ENCODE measurements around the gene ZFP37.
"Not testable (repeated sequence)": the region's sequence is repeated elsewhere in the genome, so short reads cannot be mapped to it uniquely, and the experiment has no call there.

The ZFP37 gene

GRCh38 chr9:113056191-113057106 lies at the start of gene ZFP37:
Gene ZFP37, minus strand, starts transcription at chr9:113056724. Its CDS starts 36 bp downstream, at chr9:113056688.
- peak; percentile 98 for DNase-seq (ENCODE audit: low read depth, low spot score)

- not testable (repeated sequence) for DNase-seq (ENCODE audit: low read depth, low spot score)
Observed at GRCh38 chr9:113105345-113105744, 48.8 kb upstream of the ZFP37 start.

GRCh38 chr9:113095561-113095960 lies 39.0 kb upstream of the ZFP37 start:
- DNase-seq (ENCODE audit: low read depth, low spot score) = no peak

DNA sequence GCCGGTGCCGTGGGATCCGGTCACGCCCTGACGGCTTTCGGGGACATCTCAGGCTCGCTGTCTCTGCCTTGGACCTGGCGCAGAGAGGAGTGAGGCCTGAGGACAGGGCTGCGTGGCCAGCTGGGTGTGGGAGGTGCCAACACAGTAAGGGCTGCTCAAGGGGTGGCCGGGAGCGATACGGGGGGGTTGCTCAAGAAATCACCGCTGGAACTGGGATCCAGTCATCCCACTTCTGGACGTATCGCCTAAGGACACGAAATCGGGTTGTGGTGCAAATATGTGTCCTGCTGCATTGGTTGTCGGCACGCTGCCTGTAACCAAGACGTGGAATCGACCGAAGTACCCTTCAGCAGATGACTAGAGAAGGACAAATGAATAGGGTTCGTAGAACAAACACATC lies 33.4 kb upstream of the ZFP37 start:
- not testable (repeated sequence) for DNase-seq (ENCODE audit: low read depth, low spot score)

DNA sequence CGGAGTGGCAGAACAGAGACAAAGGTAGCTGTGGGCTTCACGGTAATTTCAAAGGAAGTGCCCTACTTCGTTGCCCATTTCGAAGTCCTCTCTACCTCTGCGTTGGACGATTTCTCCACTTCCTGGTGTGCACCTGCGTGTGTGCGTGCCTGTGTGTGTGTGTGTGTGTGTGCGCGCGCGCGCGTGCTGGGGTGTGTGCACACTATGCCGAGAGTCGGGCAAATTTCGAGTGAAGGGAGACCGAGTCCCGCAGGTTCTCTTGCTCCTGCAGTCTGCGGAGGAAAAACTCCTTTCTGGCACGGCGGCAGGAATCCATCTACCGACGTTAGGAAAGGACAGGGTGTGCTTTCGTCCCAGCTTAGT lies 32.6 kb upstream of the ZFP37 start:
- not testable (repeated sequence) for DNase-seq (ENCODE audit: low read depth, low spot score)

- DNase-seq (ENCODE audit: low read depth, low spot score) = peak; percentile 6
Observed at GRCh38 chr9:113088456-113089142, 32.1 kb upstream of the ZFP37 start.

DNA sequence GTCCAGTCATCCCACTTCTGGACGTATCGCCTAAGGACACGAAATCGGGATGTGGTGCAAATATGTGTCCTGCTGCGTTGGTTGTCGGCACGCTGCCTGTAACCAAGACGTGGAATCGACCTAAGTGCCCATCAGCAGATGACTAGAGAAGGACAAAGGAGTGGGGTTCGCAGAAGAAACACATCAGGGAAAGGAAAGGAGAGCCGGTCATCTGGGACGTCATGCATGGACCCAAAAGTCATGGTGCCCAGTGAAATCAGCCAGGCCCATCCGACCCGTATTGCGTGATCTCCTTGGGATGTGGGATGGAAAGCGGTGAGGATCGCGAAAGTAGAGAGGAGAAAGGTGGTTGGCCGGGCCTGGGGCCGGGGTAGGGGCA lies 6.4 kb upstream of the ZFP37 start:
- not testable (repeated sequence) for DNase-seq (ENCODE audit: low read depth, low spot score)

DNA sequence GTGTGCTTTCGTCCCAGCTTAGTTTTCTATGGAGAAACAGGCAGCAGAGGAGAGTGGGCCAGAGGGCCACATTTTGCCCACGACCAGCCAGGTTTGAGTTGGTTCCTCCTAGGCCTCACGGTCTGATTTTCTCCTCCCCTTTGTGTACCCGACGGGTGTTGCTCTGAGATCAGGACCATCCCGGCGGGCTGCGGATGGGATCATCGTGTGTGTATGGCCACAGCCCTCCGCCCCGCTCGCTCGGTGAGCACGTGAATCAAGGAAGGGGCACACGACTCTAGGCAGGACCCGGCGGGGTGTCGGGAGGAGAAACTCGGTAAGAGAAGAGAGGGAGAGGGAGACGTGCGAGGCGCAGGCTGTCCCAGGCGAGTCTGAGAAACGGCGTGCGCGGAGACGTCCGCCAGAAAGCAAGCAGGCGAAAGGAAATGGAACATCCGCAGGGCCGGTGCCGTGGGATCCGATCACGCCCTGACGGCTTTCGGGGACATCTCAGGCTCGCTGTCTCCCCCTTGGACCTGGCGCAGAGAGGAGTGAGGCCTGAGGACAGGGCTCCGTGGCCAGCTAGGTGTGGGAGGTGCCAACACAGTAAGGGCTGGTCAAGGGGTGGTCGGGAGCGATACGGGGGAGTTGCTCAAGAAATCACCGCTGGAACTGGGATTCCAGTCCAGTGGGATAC lies 5.9 kb upstream of the ZFP37 start:
- not testable (repeated sequence) for DNase-seq (ENCODE audit: low read depth, low spot score)

- DNase-seq (ENCODE audit: low read depth, low spot score) = peak; percentile 56
Observed at GRCh38 chr9:113061072-113061850, 4.7 kb upstream of the ZFP37 start.

DNA sequence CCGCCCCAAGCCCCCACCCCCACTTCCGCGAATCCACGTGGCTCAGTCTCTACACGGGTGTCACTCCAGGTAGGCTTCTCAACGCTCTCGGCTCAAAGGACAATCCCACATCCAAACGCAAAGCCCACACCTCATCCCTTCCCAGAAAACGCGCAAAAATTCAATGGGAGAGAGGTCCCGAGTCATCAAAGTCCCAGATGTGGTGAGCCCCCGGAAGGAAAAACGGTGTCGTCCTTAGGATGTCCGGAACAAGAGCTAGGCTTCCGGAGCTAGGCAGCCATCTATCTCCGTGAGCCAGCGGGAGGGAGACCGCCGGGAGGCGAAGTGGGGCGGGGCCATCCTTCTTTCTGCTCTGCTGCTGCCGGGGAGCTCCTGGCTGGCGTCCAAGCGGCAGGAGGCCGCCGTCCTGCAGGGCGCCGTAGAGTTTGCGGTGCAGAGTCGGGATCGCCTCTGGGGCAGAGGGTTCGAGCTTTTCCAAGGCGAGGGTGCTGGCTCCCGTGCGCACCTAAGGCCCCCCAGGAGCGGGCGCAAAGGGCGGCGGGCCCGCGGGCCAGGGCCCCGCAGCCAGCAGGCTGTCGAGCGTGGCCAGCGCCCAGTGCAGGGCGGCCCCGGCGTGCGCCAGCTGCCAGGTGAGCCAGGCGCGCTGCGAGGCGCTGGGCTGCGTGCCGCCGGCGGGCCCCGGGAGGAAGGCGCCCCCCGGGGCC lies 3.2 kb upstream of the ZFP37 start:
- peak; percentile 15 for DNase-seq (ENCODE audit: low read depth, low spot score)

DNA sequence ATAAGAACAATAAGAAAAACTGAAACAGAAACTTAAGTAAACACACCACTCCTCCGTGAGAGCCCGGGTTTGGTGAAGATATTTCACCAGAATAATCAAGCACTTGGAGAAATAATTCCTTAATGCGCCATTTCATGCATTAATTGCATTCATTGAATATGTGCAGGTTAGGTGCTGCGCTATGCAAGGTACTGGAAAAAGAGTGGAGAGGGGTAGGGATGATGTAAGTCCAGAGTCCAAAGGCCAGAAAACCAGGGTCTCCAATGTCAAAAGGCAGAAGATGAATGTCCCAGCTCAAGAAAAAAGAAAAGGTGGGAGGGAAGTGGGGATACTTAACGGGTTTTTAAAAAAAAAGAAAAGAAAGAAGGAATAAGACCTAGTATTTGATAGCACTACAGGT lies 669 bp upstream of the ZFP37 start:
- DNase-seq (ENCODE audit: low read depth, low spot score) = no peak

- DNase-seq (ENCODE audit: low read depth, low spot score) = peak; percentile 7
Observed at GRCh38 chr9:113042884-113043657, 13.5 kb downstream of the ZFP37 start.

- DNase-seq (ENCODE audit: low read depth, low spot score) = no peak
Observed at GRCh38 chr9:113026200-113026599, 30.3 kb downstream of the ZFP37 start.

DNA sequence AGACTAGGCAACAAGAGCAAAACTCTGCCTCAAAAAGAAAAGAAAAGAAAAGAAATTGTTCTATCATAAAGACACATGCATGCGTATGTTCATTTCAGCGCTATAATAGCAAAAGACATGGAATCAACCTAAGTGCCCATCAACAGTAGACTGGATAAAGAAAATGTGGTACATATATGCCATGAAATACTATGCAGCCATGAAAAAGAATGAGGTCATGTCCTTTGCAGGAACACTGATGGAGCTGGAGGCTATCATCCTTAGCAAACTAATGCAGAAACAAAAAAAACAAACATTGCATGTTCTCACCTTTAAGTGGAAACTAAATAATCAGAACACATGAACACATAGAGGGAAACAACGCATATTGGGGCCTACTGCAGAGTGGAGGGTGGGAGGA lies 38.3 kb downstream of the ZFP37 start:
- no peak for DNase-seq (ENCODE audit: low read depth, low spot score)

- DNase-seq (ENCODE audit: low read depth, low spot score) = peak; percentile 4
Observed at GRCh38 chr9:113012492-113012891, 44.0 kb downstream of the ZFP37 start.

- DNase-seq (ENCODE audit: low read depth, low spot score) = peak; percentile 88
Observed at GRCh38 chr9:113011911-113012381, 44.6 kb downstream of the ZFP37 start, which contains the start of gene ZNF883. Gene ZNF883, minus strand, starts transcription at chr9:113012192.

GRCh38 chr9:113005777-113006176 lies 50.7 kb downstream of the ZFP37 start:
- DNase-seq (ENCODE audit: low read depth, low spot score) = no peak

GRCh38 chr9:112997236-112997941 lies 59.1 kb downstream of the ZFP37 start:
- no peak for DNase-seq (ENCODE audit: low read depth, low spot score)

Data from astrocyte of the hippocampus (primary cell).